SH-SY5Y (cell line): ENCODE measurements around the gene RNF157.

Experiments
- GATA2 ChIP-seq: IDR thresholded peaks from 2 replicates; pipeline ENCODE4 v1.6.1; 2011; ENCODE audit warnings: mild to moderate bottlenecking, low read depth, low read length
- GATA3 ChIP-seq: IDR thresholded peaks from 2 replicates; pipeline ENCODE4 v1.6.1; 2011; ENCODE audit warnings: low read depth, mild to moderate bottlenecking, low read length, moderate library complexity

Gene RNF157

GRCh38 chr17:76272541-76273444 is 32.5 kb upstream of the RNF157 start:
- TF ChIP-seq GATA3 (no peak), GATA2 (no peak)

GRCh38 chr17:76271669-76272540 is 31.6 kb upstream of the RNF157 start:
- TF ChIP-seq GATA3 = no peak
- no peak for TF ChIP-seq GATA2

- TF ChIP-seq GATA3 (no peak), GATA2 (no peak)
Measured at GRCh38 chr17:76270770-76271668, 30.7 kb upstream of the RNF157 start.

- no peak for TF ChIP-seq GATA2
- no peak for TF ChIP-seq GATA3
Measured at GRCh38 chr17:76270127-76270592, 29.9 kb upstream of the RNF157 start.

GRCh38 chr17:76268991-76269981 is 29.0 kb upstream of the RNF157 start:
- no peak for TF ChIP-seq GATA3

GRCh38 chr17:76268015-76268749 is 27.9 kb upstream of the RNF157 start:
- TF ChIP-seq GATA2 = no peak
- TF ChIP-seq GATA3 = no peak

GRCh38 chr17:76267051-76267576 is 26.8 kb upstream of the RNF157 start:
- TF ChIP-seq GATA2 (no peak), GATA3 (no peak)

- no peak for TF ChIP-seq GATA3
- peak; percentile 73 for TF ChIP-seq GATA2
Measured at GRCh38 chr17:76266244-76266938, 26.1 kb upstream of the RNF157 start.

GRCh38 chr17:76265624-76266243 is 25.4 kb upstream of the RNF157 start:
- no peak for TF ChIP-seq GATA3
- no peak for TF ChIP-seq GATA2

- no peak; the same call in 1 of the 2 replicates for TF ChIP-seq GATA2
- TF ChIP-seq GATA3 = no peak
Measured at GRCh38 chr17:76264755-76265623, 24.7 kb upstream of the RNF157 start, which contains the start of gene UBALD2. UBALD2 (plus strand) TSS chr17:76265348; CDS start chr17:76265506, 158 bp downstream.
